Effector memory CD4-positive, alpha-beta T cell (primary cell): ENCODE data around the gene NAALADL2.

Experiments
- DNase-seq, 3 donors: peaks; one replicate each; pipeline ENCODE4 v3.0.0-alpha.2; 2020
- H3K27ac ChIP-seq: 2 replicates; pipeline ENCODE4 v1.7.0; 2013; ENCODE audit warnings: mild to moderate bottlenecking, low read length, moderate library complexity; ENCODE audit not compliant: insufficient read depth, poor library complexity, severe bottlenecking
- H3K27me3 ChIP-seq: replicated peaks from 2 replicates; pipeline ENCODE4 v1.7.0; 2013; ENCODE audit warnings: mild to moderate bottlenecking, low read length; ENCODE audit not compliant: insufficient read depth, control insufficient read depth, poor library complexity, severe bottlenecking
- H3K36me3 ChIP-seq: 2 replicates; pipeline ENCODE4 v1.7.0; 2013; ENCODE audit warnings: mild to moderate bottlenecking, low read length, moderate library complexity; ENCODE audit not compliant: control insufficient read depth, insufficient read depth
- H3K4me1 ChIP-seq: 2 replicates; pipeline ENCODE4 v1.7.0; 2013; ENCODE audit warnings: low read length, mild to moderate bottlenecking; ENCODE audit not compliant: control insufficient read depth, insufficient read depth, poor library complexity, severe bottlenecking
- H3K4me3 ChIP-seq: 2 replicates; pipeline ENCODE4 v1.7.0; 2013; ENCODE audit warnings: low read length, low read depth, mild to moderate bottlenecking; ENCODE audit not compliant: insufficient read depth, poor library complexity, severe bottlenecking
- H3K9me3 ChIP-seq: 2 replicates; pipeline ENCODE4 v1.7.0; 2013; ENCODE audit warnings: mild to moderate bottlenecking, low read length, moderate library complexity; ENCODE audit not compliant: control insufficient read depth

NAALADL2 gene

GRCh38 chr3:175378348-175378747 is 519.2 kb downstream of the NAALADL2 start:
- no peaks in the 10 kb centered on the region for H3K9me3 ChIP-seq
- H3K27me3 ChIP-seq, result no peaks in the 10 kb centered on the region
- H3K27ac ChIP-seq, result no peak overlapping the region
- no peaks in the 10 kb centered on the region for H3K36me3 ChIP-seq
- H3K4me1 ChIP-seq, result no peaks in the 10 kb centered on the region
- DNase-seq, result no peak
- H3K4me3 ChIP-seq, result no peak overlapping the region

GRCh38 chr3:175381685-175382084 is 522.6 kb downstream of the NAALADL2 start:
- no peaks in the 10 kb centered on the region for H3K9me3 ChIP-seq
- H3K4me1 ChIP-seq, result no peaks in the 10 kb centered on the region
- no peaks in the 10 kb centered on the region for H3K36me3 ChIP-seq
- no peak overlapping the region for H3K4me3 ChIP-seq
- no peaks in the 10 kb centered on the region for H3K27me3 ChIP-seq
- DNase-seq, result no peak
- no peak overlapping the region for H3K27ac ChIP-seq

- Histone ChIP-seq H3K27me3 (no peaks in the 10 kb centered on the region), H3K9me3 (no peaks in the 10 kb centered on the region), H3K27ac (no peak overlapping the region), H3K36me3 (no peaks in the 10 kb centered on the region), H3K4me1 (no peaks in the 10 kb centered on the region), H3K4me3 (no peak overlapping the region)
- DNase-seq, result no peak
Measured at GRCh38 chr3:175383371-175383770, 524.2 kb downstream of the NAALADL2 start.

- H3K4me1 ChIP-seq, result no peaks in the 10 kb centered on the region
- H3K27ac ChIP-seq, result no peak overlapping the region
- H3K36me3 ChIP-seq, result no peaks in the 10 kb centered on the region
- no peaks in the 10 kb centered on the region for H3K27me3 ChIP-seq
- no peaks in the 10 kb centered on the region for H3K9me3 ChIP-seq
- H3K4me3 ChIP-seq, result no peak overlapping the region
- DNase-seq, result no peak
Measured at GRCh38 chr3:175383813-175384212, 524.7 kb downstream of the NAALADL2 start.

- Histone ChIP-seq H3K27ac (no peak overlapping the region), H3K27me3 (no peaks in the 10 kb centered on the region), H3K9me3 (no peaks in the 10 kb centered on the region), H3K4me1 (no peaks in the 10 kb centered on the region), H3K4me3 (no peak overlapping the region), H3K36me3 (no peaks in the 10 kb centered on the region)
- no peak for DNase-seq
Measured at GRCh38 chr3:175384569-175384968, 525.4 kb downstream of the NAALADL2 start.

GRCh38 chr3:175386630-175387029 is 527.5 kb downstream of the NAALADL2 start:
- no peaks in the 10 kb centered on the region for H3K9me3 ChIP-seq
- H3K27ac ChIP-seq, result no peak overlapping the region

GRCh38 chr3:175389560-175389959 is 530.4 kb downstream of the NAALADL2 start:
- Histone ChIP-seq H3K4me1 (no peaks in the 10 kb centered on the region), H3K9me3 (no peaks in the 10 kb centered on the region), H3K36me3 (no peaks in the 10 kb centered on the region), H3K27ac (no peak overlapping the region), H3K27me3 (no peaks in the 10 kb centered on the region), H3K4me3 (no peak overlapping the region)
- no peak for DNase-seq

More at GRCh38 chr3:175386630-175387029, 527.5 kb downstream of the NAALADL2 start:
- no peak overlapping the region for H3K4me3 ChIP-seq
- H3K36me3 ChIP-seq, result no peaks in the 10 kb centered on the region
- no peaks in the 10 kb centered on the region for H3K27me3 ChIP-seq
- H3K4me1 ChIP-seq, result no peaks in the 10 kb centered on the region
- DNase-seq, result no peak

GRCh38 chr3:175391601-175392000 is 532.5 kb downstream of the NAALADL2 start:
- H3K4me1 ChIP-seq, result no peaks in the 10 kb centered on the region

GRCh38 chr3:175392653-175393052 is 533.5 kb downstream of the NAALADL2 start:
- Histone ChIP-seq H3K27me3 (no peaks in the 10 kb centered on the region), H3K36me3 (no peaks in the 10 kb centered on the region), H3K9me3 (no peaks in the 10 kb centered on the region), H3K27ac (no peak overlapping the region), H3K4me3 (no peak overlapping the region), H3K4me1 (no peaks in the 10 kb centered on the region)
- DNase-seq, result no peak

More at GRCh38 chr3:175391601-175392000, 532.5 kb downstream of the NAALADL2 start:
- DNase-seq, result no peak
- no peak overlapping the region for H3K27ac ChIP-seq
- no peaks in the 10 kb centered on the region for H3K9me3 ChIP-seq
- no peak overlapping the region for H3K4me3 ChIP-seq
- H3K27me3 ChIP-seq, result no peaks in the 10 kb centered on the region
- H3K36me3 ChIP-seq, result no peaks in the 10 kb centered on the region

GRCh38 chr3:175397372-175397771 is 538.2 kb downstream of the NAALADL2 start:
- Histone ChIP-seq H3K36me3 (no peaks in the 10 kb centered on the region), H3K9me3 (no peaks in the 10 kb centered on the region), H3K4me3 (no peak overlapping the region), H3K27me3 (no peaks in the 10 kb centered on the region), H3K27ac (no peak overlapping the region), H3K4me1 (no peaks in the 10 kb centered on the region)
- DNase-seq, result no peak

GRCh38 chr3:175398676-175399075 is 539.5 kb downstream of the NAALADL2 start:
- Histone ChIP-seq H3K36me3 (no peaks in the 10 kb centered on the region), H3K4me1 (no peaks in the 10 kb centered on the region), H3K4me3 (no peak overlapping the region), H3K27ac (no peak overlapping the region), H3K9me3 (no peaks in the 10 kb centered on the region), H3K27me3 (no peaks in the 10 kb centered on the region)
- DNase-seq, result no peak
